Prostate gland (tissue), 2 donors: ENCODE results near the gene PRRC2C.

Experiments
- CTCF ChIP-seq, 4 experiments: fragments of 200-600 bp in 2 of 4; fragments of 450-650 bp in 2 of 4; sonication (generic) in 2 of 4; IDR thresholded peaks; 1 replicate in 3 of 4; 2 replicates in 1 of 4; pipeline ENCODE4 v1.5.1; 2016 to 2019; ENCODE audit warnings: antibody characterized with exemption in 4 of 4, mild to moderate bottlenecking in 2 of 4, moderate library complexity in 2 of 4
- POLR2A ChIP-seq: fragments of 450-650 bp; IDR thresholded peaks from one replicate; pipeline ENCODE4 v1.6.1; 2016; ENCODE audit warnings: antibody characterized with exemption, mild to moderate bottlenecking
- POLR2AphosphoS5 ChIP-seq: sonication (generic); formaldehyde crosslinking; IDR thresholded peaks from one replicate; pipeline ENCODE4 v1.6.1; 2017; ENCODE audit warnings: antibody characterized with exemption

DNA sequence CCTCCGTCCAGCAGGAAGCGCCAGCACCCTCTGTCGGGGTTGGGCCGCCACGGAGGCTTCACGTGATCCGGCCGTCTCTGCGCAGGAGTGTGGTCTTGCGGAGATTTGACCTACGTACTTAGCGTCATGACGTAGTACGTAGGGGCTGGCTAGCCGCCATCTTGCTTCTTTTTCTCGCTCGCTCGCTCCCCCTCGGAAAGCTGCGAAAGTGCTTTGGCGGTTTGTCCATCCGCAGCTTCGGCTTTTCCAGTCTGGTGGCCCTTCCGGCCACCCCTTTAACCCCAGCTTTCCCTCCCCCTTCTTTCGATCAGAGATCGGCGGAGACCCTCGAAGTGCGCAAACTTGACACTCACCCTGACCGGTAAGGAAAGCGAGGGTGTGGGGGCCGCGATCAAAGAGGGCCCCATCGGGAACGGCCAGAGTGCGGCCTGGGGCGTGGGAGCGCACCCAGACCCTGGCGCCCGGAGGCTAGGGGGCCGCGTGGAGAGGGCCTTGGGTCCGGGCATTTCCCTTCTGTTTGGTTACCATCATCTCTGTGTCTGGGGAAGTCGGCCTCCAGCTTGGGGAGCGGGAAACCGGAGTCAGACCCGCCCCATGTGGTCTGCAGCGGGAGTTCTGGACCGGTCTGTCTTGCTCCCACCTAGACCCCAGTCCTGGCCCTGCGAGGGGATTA lies at the start of gene PRRC2C:
- peak; percentile 71 to 95 (median 86) for TF ChIP-seq CTCF (IDR thresholded peaks at IDR 0.05)
- peak; percentile 99 for TF ChIP-seq POLR2AphosphoS5
- peak; percentile 80 for TF ChIP-seq POLR2A
